Activated T-cell treated with anti-CD3 and anti-CD28 coated beads, Interleukin-2, amount 50 U/mL, for 72 hours (primary cell): Measurements from ENCODE around the gene GRM7. TPM values are rescaled to one million over a fixed set of nuclear protein-coding genes. Genes with fewer than 3 reads are reported as not detected.

Experiments
- ATAC-seq, 2 donors: fragments of 150-1000 bp; cut with Tn5 transposase; replicated peaks in 1 of 2; 2 replicates each; pipeline ENCODE4 v1.10.0; 2021; ENCODE audit warnings: moderate library complexity in 2 of 2, mild to moderate bottlenecking in 1 of 2
- DNase-seq, 2 donors: peaks; one replicate each; pipeline ENCODE4 v3.0.0; 2021 to 2022; ENCODE audit warnings: mixed read lengths in 1 of 2
- H3K27ac Mint-ChIP-seq: one replicate; pipeline ENCODE4 v1.8.0; 2022; ENCODE audit warnings: mild to moderate bottlenecking, moderate library complexity, mixed read lengths
- H3K27me3 Mint-ChIP-seq: one replicate; pipeline ENCODE4 v1.8.0; 2022; ENCODE audit warnings: low read depth, mixed read lengths
- H3K36me3 Mint-ChIP-seq, 2 donors: one replicate each; pipeline ENCODE4 v1.8.0; 2022; ENCODE audit warnings: mixed read lengths in 2 of 2, mild to moderate bottlenecking in 1 of 2; ENCODE audit not compliant: insufficient read depth in 2 of 2
- H3K4me1 Mint-ChIP-seq: one replicate; pipeline ENCODE4 v1.8.0; 2022; ENCODE audit warnings: low read depth, mixed read lengths
- H3K4me3 Mint-ChIP-seq, 2 donors: one replicate each; pipeline ENCODE4 v1.8.0; 2022; ENCODE audit warnings: mild to moderate bottlenecking in 2 of 2, mixed read lengths in 2 of 2, moderate library complexity in 2 of 2
- H3K9me3 Mint-ChIP-seq, 2 donors: one replicate each; pipeline ENCODE4 v1.8.0; 2022; ENCODE audit warnings: mixed read lengths in 2 of 2
- total RNA-seq, 2 donors: library from RNA; stranded (reverse); gene quantifications; one replicate each; pipeline ENCODE4 v1.2.3, GENCODE V29; 2022

GRM7 gene
- total RNA-seq, 2 donors from 2014 or later = not detected

DNA sequence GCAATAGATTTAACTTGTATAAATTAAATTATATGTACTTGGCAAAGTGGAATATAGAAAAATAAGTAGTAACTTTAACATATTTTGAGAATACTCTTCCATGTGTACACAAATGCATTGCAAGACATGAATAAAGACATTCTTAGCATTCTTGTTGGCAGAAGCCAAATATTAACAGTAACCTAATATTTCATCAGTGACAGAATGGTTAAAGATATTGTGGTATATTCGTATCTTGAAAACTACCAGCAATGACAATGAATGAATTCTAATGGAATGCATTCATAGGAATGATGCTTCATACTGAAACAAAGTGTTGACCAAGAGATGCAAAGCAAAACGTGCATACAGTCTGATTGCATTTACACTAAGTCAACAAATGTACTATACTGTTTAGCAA, 524.7 kb downstream of the GRM7 start:
- Mint-ChIP-seq H3K27me3 (no peaks in the 10 kb centered on the region), H3K27ac (no peak overlapping the region), H3K4me1 (no peaks in the 10 kb centered on the region), H3K9me3 (peaks cover 0 to 2% of the 10 kb centered on the region in 2 donors), H3K36me3 (no peaks in the 10 kb centered on the region), H3K4me3 (no peak overlapping the region)
- DNase-seq (no peak), ATAC-seq (no peak)

DNA sequence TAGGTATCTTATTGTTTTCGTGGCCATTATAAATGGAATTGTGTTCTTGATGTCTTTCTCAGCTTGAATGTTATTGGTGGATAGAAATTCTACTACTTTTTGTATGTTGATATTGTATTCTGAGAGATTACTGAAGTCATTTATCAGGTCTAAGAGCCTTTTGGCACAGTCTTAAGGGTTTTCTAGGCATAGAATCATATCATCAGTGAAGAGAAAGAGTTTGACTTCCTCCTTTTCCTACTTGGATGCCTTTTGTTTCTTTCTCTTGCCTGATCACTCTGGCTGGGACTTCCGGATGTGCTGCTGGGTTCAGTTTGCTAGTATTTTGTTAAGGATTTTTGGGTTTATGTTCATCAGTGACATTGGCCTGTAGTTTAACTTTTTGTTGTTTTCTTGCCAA, 527.1 kb downstream of the GRM7 start:
- Mint-ChIP-seq H3K27ac (no peak overlapping the region), H3K27me3 (no peaks in the 10 kb centered on the region), H3K4me1 (no peaks in the 10 kb centered on the region), H3K4me3 (no peak overlapping the region), H3K36me3 (no peaks in the 10 kb centered on the region), H3K9me3 (peaks cover 0 to 2% of the 10 kb centered on the region in 2 donors)
- no peak for ATAC-seq
- no peak for DNase-seq

DNA sequence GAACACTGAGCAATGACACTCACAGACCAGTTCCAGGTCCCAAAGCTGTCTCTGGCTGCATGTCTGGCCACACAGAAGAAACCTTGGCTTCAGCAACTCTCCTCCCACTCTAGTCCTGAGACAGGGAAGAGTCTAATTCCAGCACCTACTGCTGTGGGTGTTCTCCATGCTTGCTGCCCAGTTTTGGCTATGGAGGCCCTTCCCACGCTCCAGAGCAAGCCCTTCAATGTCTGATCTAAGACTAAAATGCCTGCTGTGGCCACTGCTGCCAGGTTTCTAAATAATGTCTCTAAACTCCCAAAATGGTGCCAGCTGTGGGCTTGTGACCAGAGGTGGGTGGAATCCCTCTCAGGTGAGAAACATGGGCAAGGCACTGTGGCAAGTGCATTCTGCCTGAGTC, 531.3 kb downstream of the GRM7 start:
- H3K4me3 Mint-ChIP-seq = no peak overlapping the region
- peaks cover 0 to 3% of the 10 kb centered on the region in 2 donors for H3K36me3 Mint-ChIP-seq
- no peaks in the 10 kb centered on the region for H3K4me1 Mint-ChIP-seq
- H3K27me3 Mint-ChIP-seq = no peaks in the 10 kb centered on the region
- H3K27ac Mint-ChIP-seq = no peak overlapping the region
- ATAC-seq (no peak), DNase-seq (no peak)
- H3K9me3 Mint-ChIP-seq = peaks cover 0 to 5% of the 10 kb centered on the region in 2 donors

DNA sequence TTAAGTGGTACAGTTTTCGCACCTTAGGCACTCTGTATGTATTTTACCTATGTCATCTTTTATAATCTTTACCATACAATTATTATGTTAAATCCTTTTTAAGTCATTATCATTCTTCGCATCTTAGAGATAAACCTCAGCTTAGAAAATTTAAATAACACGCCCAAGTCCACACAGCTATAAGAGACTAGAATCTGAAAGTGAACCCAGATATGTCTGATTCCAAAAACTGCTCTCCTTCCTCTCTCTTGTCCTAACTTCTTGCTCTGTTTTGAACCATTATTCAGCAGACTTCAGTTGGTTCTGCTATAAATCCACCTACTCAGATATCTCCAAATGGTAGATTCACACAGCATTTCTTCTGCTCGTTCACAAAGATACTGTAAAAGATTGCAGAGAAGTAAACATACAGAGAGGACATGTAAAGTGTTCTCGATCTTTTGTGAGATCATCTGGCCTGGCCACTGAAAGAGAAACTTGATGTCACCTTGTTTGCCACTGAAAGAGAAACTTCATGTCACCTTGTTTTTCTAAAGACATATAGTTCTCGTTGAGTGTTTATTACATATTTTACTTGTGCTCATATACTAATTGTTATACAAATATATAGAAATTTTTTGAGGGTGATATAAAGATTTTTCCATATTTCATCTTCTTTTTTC, 533.2 kb downstream of the GRM7 start:
- peaks cover 0 to 5% of the 10 kb centered on the region in 2 donors for H3K9me3 Mint-ChIP-seq
- DNase-seq (no peak), ATAC-seq (no peak)
- no peak overlapping the region for H3K4me3 Mint-ChIP-seq
- H3K4me1 Mint-ChIP-seq = no peaks in the 10 kb centered on the region
- H3K36me3 Mint-ChIP-seq = peaks cover 0 to 3% of the 10 kb centered on the region in 2 donors
- H3K27me3 Mint-ChIP-seq = no peaks in the 10 kb centered on the region
- no peak overlapping the region for H3K27ac Mint-ChIP-seq

DNA sequence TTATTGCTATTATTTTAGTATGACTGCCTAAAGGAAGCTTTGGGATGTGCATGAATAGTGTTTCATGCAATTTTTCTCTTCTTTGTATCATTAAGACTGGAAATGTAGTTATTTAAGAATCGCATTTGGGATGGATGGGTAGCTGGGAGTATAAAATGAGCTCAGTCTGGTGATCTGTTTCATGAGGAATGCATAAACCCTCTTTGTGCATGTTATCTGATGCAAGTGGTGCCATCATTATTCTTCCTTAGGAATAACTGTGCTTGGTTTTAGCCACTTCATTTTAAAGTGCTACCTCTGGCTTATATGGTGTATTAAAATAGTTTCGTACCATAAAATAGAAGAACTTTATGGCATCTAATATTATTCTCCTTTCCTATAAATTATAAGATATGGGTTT, 535.6 kb downstream of the GRM7 start:
- no peaks in the 10 kb centered on the region for H3K27me3 Mint-ChIP-seq

DNA sequence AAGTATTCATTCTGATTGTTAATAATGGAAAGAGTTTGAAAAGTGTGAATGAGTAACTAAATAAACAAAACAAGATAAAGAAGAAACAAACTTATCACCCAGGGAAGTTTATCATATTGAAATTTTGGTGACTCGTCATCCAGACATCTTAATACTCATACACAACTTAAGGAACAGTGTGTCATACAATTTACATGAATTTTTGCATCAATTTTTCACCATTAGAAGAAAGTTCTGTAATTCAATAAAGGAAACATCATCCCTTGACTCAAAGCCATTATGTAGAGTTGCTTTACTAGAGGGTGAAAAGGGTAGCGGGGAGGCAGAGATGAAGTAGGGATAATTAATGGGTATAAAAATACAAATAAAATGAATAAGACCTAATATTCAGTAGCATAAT, 536.2 kb downstream of the GRM7 start:
- Mint-ChIP-seq H3K4me3 (no peak overlapping the region), H3K27ac (no peak overlapping the region), H3K36me3 (peaks cover 0 to 3% of the 10 kb centered on the region in 2 donors), H3K9me3 (peaks cover 0 to 5% of the 10 kb centered on the region in 2 donors), H3K4me1 (no peaks in the 10 kb centered on the region), H3K27me3 (no peaks in the 10 kb centered on the region)
- ATAC-seq (no peak), DNase-seq (no peak)

More for the DNA sequence above, 535.6 kb downstream of the GRM7 start:
- Mint-ChIP-seq H3K27ac (no peak overlapping the region), H3K36me3 (peaks cover 0 to 3% of the 10 kb centered on the region in 2 donors), H3K9me3 (peaks cover 0 to 5% of the 10 kb centered on the region in 2 donors), H3K4me3 (no peak overlapping the region), H3K4me1 (no peaks in the 10 kb centered on the region)
- DNase-seq (no peak), ATAC-seq (no peak)

DNA sequence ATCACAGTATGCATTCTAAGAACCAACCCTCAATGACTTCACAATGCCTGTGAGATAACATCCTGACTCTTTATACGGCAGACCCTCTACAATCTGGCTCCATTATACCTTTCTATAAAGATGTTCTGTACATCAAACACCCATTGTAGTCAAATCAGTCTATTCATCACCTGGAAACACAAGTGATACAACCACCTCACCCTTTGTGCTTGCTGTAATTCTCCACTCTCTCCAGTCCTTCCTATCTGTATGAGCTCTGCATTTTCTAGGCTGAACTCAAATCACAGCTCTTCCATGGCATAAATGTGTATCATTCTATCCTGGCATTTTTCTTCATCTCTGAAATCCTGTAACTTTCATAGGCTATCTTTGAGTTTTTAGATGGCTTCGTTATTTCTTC, 539.4 kb downstream of the GRM7 start:
- Mint-ChIP-seq H3K4me3 (no peak overlapping the region), H3K27ac (no peak overlapping the region), H3K36me3 (no peaks in the 10 kb centered on the region), H3K9me3 (peaks cover 0 to 2% of the 10 kb centered on the region in 2 donors), H3K27me3 (no peaks in the 10 kb centered on the region), H3K4me1 (no peaks in the 10 kb centered on the region)
- DNase-seq (no peak), ATAC-seq (no peak)

DNA sequence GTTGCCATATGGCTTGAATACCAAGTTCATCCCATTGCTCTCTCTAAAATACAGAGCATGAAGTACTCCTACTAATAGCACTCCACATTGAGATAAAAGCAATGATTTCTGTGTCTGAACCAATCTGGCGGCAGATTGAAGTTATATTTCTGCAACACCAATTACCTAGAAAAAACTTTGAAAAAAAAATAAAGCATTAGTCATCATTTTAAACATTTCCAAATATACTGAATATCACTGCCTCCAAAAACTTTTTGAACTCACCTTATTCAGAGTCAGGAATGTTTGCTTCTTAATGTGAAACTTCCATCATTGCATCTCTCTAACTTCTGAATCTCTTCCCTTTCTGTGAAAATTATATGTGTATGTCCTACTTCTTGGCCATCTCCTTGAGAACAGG, 540.5 kb downstream of the GRM7 start:
- Mint-ChIP-seq H3K27me3 (no peaks in the 10 kb centered on the region), H3K9me3 (peaks cover 0 to 2% of the 10 kb centered on the region in 2 donors), H3K36me3 (no peaks in the 10 kb centered on the region), H3K27ac (no peak overlapping the region), H3K4me3 (no peak overlapping the region), H3K4me1 (no peaks in the 10 kb centered on the region)
- DNase-seq (no peak), ATAC-seq (no peak)

DNA sequence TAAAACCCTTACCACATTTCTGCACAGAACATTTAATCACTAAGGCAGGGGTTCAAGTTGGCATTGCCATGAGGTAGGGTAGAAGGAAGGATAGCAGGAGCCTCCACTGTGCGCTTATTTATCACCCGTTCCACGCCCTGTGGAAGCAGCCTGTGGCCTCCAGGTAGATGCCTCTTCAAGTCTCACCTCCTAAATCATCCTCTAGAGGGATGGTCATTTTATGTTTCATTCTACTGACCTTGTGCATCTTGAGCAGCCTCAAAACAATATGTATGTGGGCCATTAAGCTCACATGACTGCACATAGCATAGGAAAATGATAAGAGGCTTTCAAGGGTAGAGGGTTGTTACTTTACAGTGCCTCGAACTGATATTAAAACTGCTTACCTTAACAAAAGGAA, 546.2 kb downstream of the GRM7 start:
- DNase-seq = no peak
- Mint-ChIP-seq H3K27me3 (no peaks in the 10 kb centered on the region), H3K27ac (no peak overlapping the region), H3K36me3 (no peaks in the 10 kb centered on the region), H3K4me1 (no peaks in the 10 kb centered on the region), H3K9me3 (no peaks in the 10 kb centered on the region), H3K4me3 (no peak overlapping the region)
- no peak for ATAC-seq

DNA sequence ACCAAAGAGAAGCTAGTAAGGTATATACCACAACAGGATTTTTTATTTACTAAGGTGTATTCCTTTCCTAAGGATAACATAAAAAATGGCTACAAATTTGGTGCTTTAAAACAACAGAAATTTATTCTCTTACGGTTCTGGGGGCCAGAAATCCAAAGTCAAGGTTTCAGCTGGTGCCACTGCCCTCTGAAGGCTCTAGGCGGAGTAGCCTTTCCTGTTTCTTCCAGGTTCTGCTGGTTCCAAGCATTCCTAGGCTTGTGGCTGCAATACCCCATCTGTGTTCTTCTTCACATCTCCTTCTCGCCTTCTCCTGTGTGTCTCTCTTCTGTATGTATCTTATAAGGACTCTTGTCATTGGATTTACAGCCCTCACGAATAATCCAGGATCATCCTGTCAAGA, 549.9 kb downstream of the GRM7 start:
- no peaks in the 10 kb centered on the region for H3K36me3 Mint-ChIP-seq
- H3K4me1 Mint-ChIP-seq = no peaks in the 10 kb centered on the region
- no peak overlapping the region for H3K4me3 Mint-ChIP-seq
- no peak overlapping the region for H3K27ac Mint-ChIP-seq
- DNase-seq = no peak
- no peaks in the 10 kb centered on the region for H3K9me3 Mint-ChIP-seq
- H3K27me3 Mint-ChIP-seq = no peaks in the 10 kb centered on the region
- no peak for ATAC-seq

DNA sequence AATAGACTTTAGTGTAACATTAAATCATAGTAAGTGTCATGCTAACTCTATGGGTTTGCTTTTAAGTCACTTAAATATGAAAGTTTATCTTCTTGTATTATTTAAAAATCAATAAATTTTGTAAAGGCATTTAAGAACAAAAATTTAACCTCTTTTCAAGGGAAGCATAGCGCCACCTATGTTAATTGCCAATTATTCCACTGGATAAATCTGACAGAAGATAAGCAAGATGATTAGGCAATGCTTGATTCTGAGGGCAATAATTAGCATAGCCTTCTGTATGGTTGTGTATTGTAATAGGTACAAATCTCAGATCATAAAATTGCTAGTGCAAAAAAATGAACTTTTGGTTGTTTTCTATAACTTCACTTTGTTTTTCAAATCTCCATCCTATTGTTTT, 560.1 kb downstream of the GRM7 start:
- DNase-seq (no peak), ATAC-seq (no peak)
- Mint-ChIP-seq H3K4me3 (no peak overlapping the region), H3K9me3 (peaks cover 0 to 3% of the 10 kb centered on the region in 2 donors), H3K36me3 (no peaks in the 10 kb centered on the region), H3K27ac (no peak overlapping the region), H3K27me3 (no peaks in the 10 kb centered on the region), H3K4me1 (no peaks in the 10 kb centered on the region)

DNA sequence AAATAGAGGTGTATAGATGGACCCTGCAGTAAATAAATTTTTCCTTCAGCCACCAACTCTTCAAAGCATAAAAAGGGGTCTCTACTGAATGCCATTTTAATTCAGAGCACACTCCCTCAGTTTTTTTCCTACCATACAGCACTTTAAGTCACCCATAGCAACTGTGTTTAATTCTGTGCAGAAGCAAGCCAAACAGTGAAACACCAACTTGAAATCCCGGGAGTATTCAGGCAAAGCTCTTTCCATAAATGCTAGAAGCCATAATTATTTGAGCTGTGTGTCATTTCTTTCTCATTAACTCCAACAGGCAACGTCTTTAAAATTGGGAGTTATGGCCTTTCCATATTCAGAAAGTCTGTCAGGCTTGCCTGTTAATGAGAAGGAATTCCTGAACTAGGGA, 562.1 kb downstream of the GRM7 start:
- ATAC-seq (no peak), DNase-seq (no peak)
- Mint-ChIP-seq H3K9me3 (peaks cover 3 to 4% of the 10 kb centered on the region in 2 donors), H3K27me3 (no peaks in the 10 kb centered on the region), H3K4me1 (no peaks in the 10 kb centered on the region), H3K36me3 (no peaks in the 10 kb centered on the region), H3K4me3 (no peak overlapping the region), H3K27ac (no peak overlapping the region)

DNA sequence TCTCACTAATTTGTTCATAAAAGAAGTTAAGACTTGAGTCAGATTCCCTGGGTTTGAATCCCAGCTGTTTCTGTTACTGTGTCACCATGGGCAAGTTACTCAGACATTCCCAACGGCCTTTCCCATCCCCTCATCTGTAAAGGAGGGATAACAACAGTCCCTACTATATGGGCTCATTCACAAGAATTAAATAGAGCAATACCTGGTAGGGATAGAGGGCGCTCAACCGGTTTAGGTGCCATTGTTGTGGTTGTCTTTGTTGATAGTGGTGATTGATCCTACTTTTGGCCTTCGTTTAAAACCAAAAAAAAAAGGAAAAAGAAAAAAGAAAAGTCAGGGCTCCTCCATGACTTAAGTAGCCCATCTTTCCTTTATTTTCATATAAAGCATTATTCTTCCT, 563.1 kb downstream of the GRM7 start:
- Mint-ChIP-seq H3K36me3 (no peaks in the 10 kb centered on the region), H3K27ac (no peak overlapping the region), H3K4me1 (no peaks in the 10 kb centered on the region), H3K9me3 (peaks cover 2 to 3% of the 10 kb centered on the region in 2 donors), H3K27me3 (no peaks in the 10 kb centered on the region), H3K4me3 (no peak overlapping the region)
- DNase-seq (no peak), ATAC-seq (no peak)

DNA sequence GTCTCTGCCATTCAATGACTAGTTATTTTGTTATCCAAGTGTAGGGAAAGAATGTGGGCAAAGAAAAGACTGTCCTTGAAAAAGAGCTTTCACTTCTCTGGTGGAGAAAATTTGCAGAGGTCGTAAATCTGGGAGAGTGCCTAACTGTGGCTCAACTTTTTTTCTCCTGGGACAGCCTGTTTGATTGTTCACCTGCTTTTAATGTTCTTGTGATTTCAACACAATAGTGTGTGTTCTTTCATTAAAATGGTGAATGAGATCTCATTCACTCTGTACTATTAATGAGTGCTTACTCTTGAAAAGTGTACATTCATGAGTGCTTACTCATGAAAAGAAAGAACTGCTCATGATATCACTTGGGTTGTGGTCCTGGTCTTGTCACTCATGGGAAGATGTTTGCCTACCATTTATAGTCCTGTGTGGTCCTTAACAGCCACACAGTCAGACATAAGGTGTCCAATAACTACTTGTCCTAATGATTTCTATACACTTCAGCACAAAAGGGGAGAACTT, 567.3 kb downstream of the GRM7 start:
- H3K4me1 Mint-ChIP-seq = no peaks in the 10 kb centered on the region
- H3K27me3 Mint-ChIP-seq = no peaks in the 10 kb centered on the region
- H3K4me3 Mint-ChIP-seq = no peak overlapping the region
- DNase-seq (no peak), ATAC-seq (no peak)
- H3K9me3 Mint-ChIP-seq = peaks cover 7 to 8% of the 10 kb centered on the region in 2 donors
- no peak overlapping the region for H3K27ac Mint-ChIP-seq
- peaks cover 0 to 2% of the 10 kb centered on the region in 2 donors for H3K36me3 Mint-ChIP-seq
